Adipocyte (in vitro differentiated cells): ENCODE results near the gene BICDL1.

Source experiments
- DNase-seq: peaks from one replicate; pipeline ENCODE4 v3.0.0-alpha.2; 2015; ENCODE audit warnings: low read depth
- H3K27me3 ChIP-seq: replicated peaks from 2 replicates; pipeline ENCODE4 v1.7.0; 2013; ENCODE audit warnings: mild to moderate bottlenecking, low read length, moderate library complexity; ENCODE audit not compliant: control insufficient read depth, insufficient read depth
- H3K36me3 ChIP-seq: 2 replicates; pipeline ENCODE4 v1.7.0; 2013; ENCODE audit warnings: low read length, mild to moderate bottlenecking, moderate library complexity; ENCODE audit not compliant: control insufficient read depth, insufficient read depth, severe bottlenecking
- H3K4me1 ChIP-seq: 2 replicates; pipeline ENCODE4 v1.7.0; 2013; ENCODE audit warnings: mild to moderate bottlenecking, low read length, moderate library complexity; ENCODE audit not compliant: control insufficient read depth, insufficient read depth
- H3K4me3 ChIP-seq: 2 replicates; pipeline ENCODE4 v1.7.0; 2013; ENCODE audit warnings: mild to moderate bottlenecking, low read length, moderate library complexity
- H3K9ac ChIP-seq: 2 replicates; pipeline ENCODE4 v1.7.0; 2013; ENCODE audit warnings: mild to moderate bottlenecking, low read length, moderate library complexity
- H3K9me3 ChIP-seq: 2 replicates; pipeline ENCODE4 v1.7.0; 2013; ENCODE audit warnings: mild to moderate bottlenecking, low read length, moderate library complexity; ENCODE audit not compliant: control insufficient read depth

The BICDL1 gene

GRCh38 chr12:120067901-120068300, 78.9 kb downstream of the BICDL1 start:
- no peak for DNase-seq
- no peak overlapping the region for H3K4me3 ChIP-seq
- peaks cover 27% of the 10 kb centered on the region for H3K4me1 ChIP-seq
- H3K9me3 ChIP-seq: no peaks in the 10 kb centered on the region
- peaks cover 21% of the 10 kb centered on the region for H3K27me3 ChIP-seq
- H3K9ac ChIP-seq: no peak overlapping the region
- no peaks in the 10 kb centered on the region for H3K36me3 ChIP-seq

- H3K36me3 ChIP-seq: no peaks in the 10 kb centered on the region
- no peak overlapping the region for H3K9ac ChIP-seq
- no peak for DNase-seq
- H3K4me3 ChIP-seq: no peak overlapping the region
- H3K9me3 ChIP-seq: no peaks in the 10 kb centered on the region
- H3K27me3 ChIP-seq: peaks cover 30% of the 10 kb centered on the region
- H3K4me1 ChIP-seq: peaks cover 14% of the 10 kb centered on the region
These were observed 80.2 kb downstream of the BICDL1 start for GRCh38 chr12:120069278-120069677.

- Histone ChIP-seq H3K9ac (no peak overlapping the region), H3K27me3 (peaks cover 51% of the 10 kb centered on the region), H3K4me3 (no peak overlapping the region), H3K36me3 (no peaks in the 10 kb centered on the region), H3K4me1 (no peaks in the 10 kb centered on the region), H3K9me3 (no peaks in the 10 kb centered on the region)
- DNase-seq: no peak
These were observed 82.5 kb downstream of the BICDL1 start for GRCh38 chr12:120071493-120072020.

GRCh38 chr12:120072472-120073249, 83.6 kb downstream of the BICDL1 start:
- Histone ChIP-seq H3K27me3 (peaks cover 53% of the 10 kb centered on the region), H3K4me3 (no peak overlapping the region), H3K36me3 (no peaks in the 10 kb centered on the region), H3K9me3 (no peaks in the 10 kb centered on the region), H3K9ac (no peak overlapping the region), H3K4me1 (no peaks in the 10 kb centered on the region)
- DNase-seq: no peak

- DNase-seq: no peak
- no peak overlapping the region for H3K4me3 ChIP-seq
- peaks cover 50% of the 10 kb centered on the region for H3K27me3 ChIP-seq
- H3K36me3 ChIP-seq: no peaks in the 10 kb centered on the region
- H3K9ac ChIP-seq: no peak overlapping the region
- H3K4me1 ChIP-seq: no peaks in the 10 kb centered on the region
- no peaks in the 10 kb centered on the region for H3K9me3 ChIP-seq
These were observed 86.1 kb downstream of the BICDL1 start for GRCh38 chr12:120075034-120075616.

- Histone ChIP-seq H3K36me3 (no peaks in the 10 kb centered on the region), H3K27me3 (peaks cover 52% of the 10 kb centered on the region), H3K9ac (no peak overlapping the region), H3K4me1 (no peaks in the 10 kb centered on the region), H3K4me3 (no peak overlapping the region), H3K9me3 (no peaks in the 10 kb centered on the region)
- DNase-seq: no peak
These were observed 87.6 kb downstream of the BICDL1 start for GRCh38 chr12:120076651-120077050.

GRCh38 chr12:120077260-120077659, 88.2 kb downstream of the BICDL1 start:
- Histone ChIP-seq H3K9ac (no peak overlapping the region), H3K4me1 (no peaks in the 10 kb centered on the region), H3K9me3 (no peaks in the 10 kb centered on the region), H3K4me3 (no peak overlapping the region), H3K36me3 (no peaks in the 10 kb centered on the region), H3K27me3 (peaks cover 47% of the 10 kb centered on the region)
- no peak for DNase-seq

- Histone ChIP-seq H3K27me3 (peaks cover 34% of the 10 kb centered on the region), H3K4me1 (no peaks in the 10 kb centered on the region), H3K4me3 (no peak overlapping the region), H3K36me3 (no peaks in the 10 kb centered on the region), H3K9ac (no peak overlapping the region), H3K9me3 (no peaks in the 10 kb centered on the region)
- DNase-seq: no peak
These were observed 89.8 kb downstream of the BICDL1 start for GRCh38 chr12:120078868-120079267.

- no peaks in the 10 kb centered on the region for H3K9me3 ChIP-seq
- H3K27me3 ChIP-seq: peaks cover 27% of the 10 kb centered on the region
- no peaks in the 10 kb centered on the region for H3K4me1 ChIP-seq
- DNase-seq: no peak
- no peak overlapping the region for H3K4me3 ChIP-seq
- no peaks in the 10 kb centered on the region for H3K36me3 ChIP-seq
- H3K9ac ChIP-seq: no peak overlapping the region
These were observed 90.7 kb downstream of the BICDL1 start for GRCh38 chr12:120079411-120080400.

- no peak overlapping the region for H3K4me3 ChIP-seq
- H3K4me1 ChIP-seq: peaks cover 3% of the 10 kb centered on the region
- no peaks in the 10 kb centered on the region for H3K9me3 ChIP-seq
- H3K36me3 ChIP-seq: no peaks in the 10 kb centered on the region
- no peak overlapping the region for H3K9ac ChIP-seq
- no peak for DNase-seq
- peaks cover 10% of the 10 kb centered on the region for H3K27me3 ChIP-seq
These were observed 92.6 kb downstream of the BICDL1 start for GRCh38 chr12:120081641-120082040.
